ENCODE results near the gene THOP1. TPM values are rescaled to one million over a fixed set of nuclear protein-coding genes. Genes with fewer than 3 reads are reported as not detected.
"Not testable (repeated sequence)": the region's sequence is repeated elsewhere in the genome, so short reads cannot be mapped to it uniquely, and the experiment has no call there.

Gene THOP1
- total RNA-seq, 2 donors from 2014 or later: 31.3 to 55.2 TPM

GRCh38 chr19:2816641-2817040, 31.3 kb downstream of the THOP1 start:
- TF ChIP-seq CTCF (IDR thresholded peaks at IDR 0.05): no peak
- ATAC-seq (ENCODE audit: insufficient number of reproducible peaks, low FRiP score, low read depth) (no peak), DNase-seq (ENCODE audit: low spot score) (no peak)
- H3K27me3 ChIP-seq (replicated peaks; ENCODE audit: insufficient read depth): no peaks in the 10 kb centered on the region
- H3K27ac ChIP-seq: no peak overlapping the region
- H3K9me3 ChIP-seq: no peaks in the 10 kb centered on the region
- peaks cover 6 to 12% of the 10 kb centered on the region in 2 donors for H3K4me1 ChIP-seq (ENCODE audit: control insufficient read depth in 1 of 2, low read depth in 2 of 2)
- H3K36me3 ChIP-seq: no peaks in the 10 kb centered on the region
- H3K4me3 ChIP-seq: no peak overlapping the region

- H3K9me3 ChIP-seq; H3K4me3 ChIP-seq; H3K36me3 ChIP-seq; DNase-seq (ENCODE audit: low spot score); ATAC-seq (ENCODE audit: insufficient number of reproducible peaks, low FRiP score, low read depth); H3K27me3 ChIP-seq (replicated peaks; ENCODE audit: insufficient read depth); H3K27ac ChIP-seq: not testable (repeated sequence)
- peaks cover 6 to 12% of the 10 kb centered on the region in 2 donors for H3K4me1 ChIP-seq (ENCODE audit: control insufficient read depth in 1 of 2, low read depth in 2 of 2)
Observed at GRCh38 chr19:2817237-2817829, 32.0 kb downstream of the THOP1 start.

- no peak within 1 kb of the TSS for H3K27ac ChIP-seq
- H3K36me3 ChIP-seq: no peaks in the 10 kb centered on the region
- H3K4me3 ChIP-seq: peak within 1 kb of the TSS; percentile 90
- no peaks in the 10 kb centered on the region for H3K9me3 ChIP-seq
- peak; percentile 94 for TF ChIP-seq CTCF (IDR thresholded peaks at IDR 0.05)
- H3K27me3 ChIP-seq (replicated peaks; ENCODE audit: insufficient read depth): no peaks in the 10 kb centered on the region
- ATAC-seq (ENCODE audit: insufficient number of reproducible peaks, low FRiP score, low read depth) (peak; percentile 57), DNase-seq (ENCODE audit: low spot score) (peak; percentile 90)
- H3K4me1 ChIP-seq (ENCODE audit: control insufficient read depth in 1 of 2, low read depth in 2 of 2): peaks cover 6 to 12% of the 10 kb centered on the region in 2 donors
Observed at GRCh38 chr19:2819540-2820111, 34.3 kb downstream of the THOP1 start, which contains the start of gene ZNF554. Gene ZNF554 (plus strand): TSS chr19:2819868. CDS start chr19:2820072, 204 bp downstream.

GRCh38 chr19:2820112-2820702, 34.9 kb downstream of the THOP1 start:
- DNase-seq (ENCODE audit: low spot score): no peak
- no peak for TF ChIP-seq CTCF (IDR thresholded peaks at IDR 0.05)
- Histone ChIP-seq H3K27me3 (replicated peaks; ENCODE audit: insufficient read depth) (no peaks in the 10 kb centered on the region), H3K9me3 (no peaks in the 10 kb centered on the region), H3K4me1 (ENCODE audit: control insufficient read depth in 1 of 2, low read depth in 2 of 2) (peaks cover 6 to 12% of the 10 kb centered on the region in 2 donors), H3K27ac (no peak overlapping the region), H3K4me3 (peak overlapping the region; percentile 90), H3K36me3 (no peaks in the 10 kb centered on the region)
- no peak for ATAC-seq (ENCODE audit: insufficient number of reproducible peaks, low FRiP score, low read depth)

- no peaks in the 10 kb centered on the region for H3K27me3 ChIP-seq (replicated peaks; ENCODE audit: insufficient read depth)
- no peak for ATAC-seq (ENCODE audit: insufficient number of reproducible peaks, low FRiP score, low read depth)
- TF ChIP-seq CTCF (IDR thresholded peaks at IDR 0.05): no peak
- peaks cover 4% of the 10 kb centered on the region for H3K36me3 ChIP-seq
- no peak overlapping the region for H3K4me3 ChIP-seq
- no peak overlapping the region for H3K27ac ChIP-seq
- H3K4me1 ChIP-seq (ENCODE audit: control insufficient read depth in 1 of 2, low read depth in 2 of 2): peaks cover 6 to 12% of the 10 kb centered on the region in 2 donors
- no peaks in the 10 kb centered on the region for H3K9me3 ChIP-seq
- DNase-seq (ENCODE audit: low spot score): no peak
Observed at GRCh38 chr19:2822846-2823245, 37.5 kb downstream of the THOP1 start.
